HG03571 (cell line): ENCODE results near the gene TPSG1.

Source experiments
- ATAC-seq: cut with Tn5 transposase; IDR thresholded peaks from one replicate; pipeline ENCODE4 v1.9.1; 2021; ENCODE audit not compliant: unreplicated experiment

The TPSG1 gene

GRCh38 chr16:1180549-1181403, 44.3 kb downstream of the TPSG1 start:
- ATAC-seq, result no peak

- no peak for ATAC-seq
Observed at GRCh38 chr16:1178295-1178910, 46.7 kb downstream of the TPSG1 start.

- no peak for ATAC-seq
Observed at GRCh38 chr16:1177750-1178149, 47.3 kb downstream of the TPSG1 start.

- no peak for ATAC-seq
Observed at GRCh38 chr16:1177053-1177452, 48.0 kb downstream of the TPSG1 start.

- no peak for ATAC-seq
Observed at GRCh38 chr16:1176280-1176897, 48.7 kb downstream of the TPSG1 start.

GRCh38 chr16:1175566-1176279, 49.3 kb downstream of the TPSG1 start:
- no peak for ATAC-seq

- no peak for ATAC-seq
Observed at GRCh38 chr16:1174477-1175357, 50.4 kb downstream of the TPSG1 start.

GRCh38 chr16:1173788-1174451, 51.1 kb downstream of the TPSG1 start:
- no peak for ATAC-seq

GRCh38 chr16:1172651-1173050, 52.4 kb downstream of the TPSG1 start:
- no peak for ATAC-seq

- ATAC-seq, result no peak
Observed at GRCh38 chr16:1171854-1172428, 53.1 kb downstream of the TPSG1 start.
